HG02852 (cell line): ENCODE results near the gene ANKS6.

Experiments used
- ATAC-seq: cut with Tn5 transposase; IDR thresholded peaks from one replicate; pipeline ENCODE4 v1.9.1; 2021; ENCODE audit warnings: mild to moderate bottlenecking, moderate library complexity; ENCODE audit not compliant: unreplicated experiment

ANKS6 gene

DNA sequence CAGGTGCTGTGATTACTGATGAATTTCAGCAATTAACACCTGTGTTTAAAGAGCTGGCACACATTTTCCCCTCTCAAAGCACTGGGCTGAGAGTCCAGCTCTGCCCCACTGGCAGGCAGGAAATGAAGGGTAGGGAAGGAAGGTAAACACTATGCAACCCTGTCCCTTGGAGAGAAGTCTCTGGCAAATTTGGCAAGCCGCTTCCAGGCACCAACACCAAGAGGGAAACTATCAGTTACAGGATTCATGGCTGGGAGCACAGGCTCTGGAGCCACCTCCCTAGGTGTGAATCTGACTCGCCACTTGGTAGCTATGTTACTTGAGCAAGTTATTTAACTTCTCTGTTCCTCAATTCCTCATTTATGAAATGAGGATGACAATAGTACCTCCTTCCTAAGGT is 3.3 kb downstream of the ANKS6 start:
- ATAC-seq, result no peak

DNA sequence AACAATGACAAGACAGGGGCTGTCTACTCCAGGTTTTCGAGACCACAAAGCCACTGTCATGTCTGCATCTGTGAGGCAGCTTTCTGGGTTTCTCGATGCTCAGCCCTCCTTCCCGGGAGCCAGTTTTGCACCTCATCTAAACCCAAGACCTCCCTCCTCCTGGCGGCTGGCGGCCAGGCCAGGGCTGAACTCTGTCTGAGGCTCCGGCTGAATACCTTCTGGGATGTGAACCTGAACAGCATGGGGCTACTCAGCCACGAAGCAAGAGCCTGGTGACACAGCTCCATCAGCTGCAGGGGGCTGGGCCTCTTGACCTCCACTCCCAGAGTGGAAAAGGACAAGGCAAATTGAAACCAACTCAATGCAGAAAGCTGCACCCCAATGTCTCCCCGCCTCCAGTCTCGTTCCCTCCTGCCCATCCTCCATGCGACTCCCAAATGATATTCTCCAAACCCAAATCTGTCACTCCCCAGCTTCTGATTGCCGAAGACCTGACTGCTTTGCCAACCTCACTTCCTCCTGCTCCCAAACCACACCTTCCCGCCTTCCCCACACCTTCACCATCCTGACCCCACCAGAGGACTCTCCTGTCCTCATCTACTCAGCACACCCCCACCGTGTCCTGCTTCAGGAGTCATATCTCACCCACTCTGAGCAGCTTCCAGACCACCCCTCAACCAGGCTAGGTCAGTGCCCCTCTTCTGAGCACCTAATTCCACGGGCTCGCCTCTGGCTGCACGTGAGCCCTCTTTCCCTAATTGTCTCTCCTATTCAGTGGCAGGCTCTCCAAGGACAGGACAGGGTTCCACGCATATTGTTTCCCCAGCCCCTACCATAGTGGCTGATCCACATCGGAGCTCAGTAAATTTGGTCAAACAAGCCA is 4.5 kb downstream of the ANKS6 start:
- no peak for ATAC-seq

DNA sequence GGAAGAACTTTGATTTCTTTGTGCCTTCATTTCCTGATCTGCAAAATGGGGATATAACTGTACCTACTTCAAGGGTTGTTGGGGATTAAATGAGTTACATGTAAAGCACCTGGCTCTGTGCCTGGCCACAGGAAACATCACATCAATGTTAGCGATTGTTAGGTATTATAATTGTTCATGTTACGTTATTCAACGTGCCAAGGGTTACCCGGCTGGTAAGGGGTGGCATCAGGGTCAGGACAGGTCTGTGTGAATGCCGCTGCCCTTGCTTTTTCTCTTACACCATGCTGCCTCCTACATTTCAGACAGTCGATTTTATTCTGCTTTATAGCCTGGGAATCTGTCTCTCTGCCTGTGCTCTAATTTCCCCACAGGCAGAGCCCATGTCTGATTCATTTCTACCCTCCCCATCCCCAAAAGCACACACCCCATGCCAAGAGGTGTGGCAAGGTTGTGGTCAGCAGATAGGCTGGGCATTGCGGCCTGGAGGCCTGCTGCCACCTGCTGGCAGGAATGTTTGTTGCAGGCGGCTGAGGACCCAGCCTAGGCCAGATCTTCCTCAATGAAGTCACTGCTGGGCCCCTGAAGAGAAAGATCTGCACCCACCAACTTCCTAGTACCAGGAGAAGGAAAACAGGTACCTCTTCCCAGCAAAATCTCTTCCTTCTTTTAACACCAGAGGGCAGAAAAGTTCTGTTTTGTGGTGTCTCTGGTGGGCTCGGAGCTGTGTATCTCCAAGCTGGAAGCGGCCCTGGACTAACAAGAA is 5.3 kb downstream of the ANKS6 start:
- no peak for ATAC-seq

DNA sequence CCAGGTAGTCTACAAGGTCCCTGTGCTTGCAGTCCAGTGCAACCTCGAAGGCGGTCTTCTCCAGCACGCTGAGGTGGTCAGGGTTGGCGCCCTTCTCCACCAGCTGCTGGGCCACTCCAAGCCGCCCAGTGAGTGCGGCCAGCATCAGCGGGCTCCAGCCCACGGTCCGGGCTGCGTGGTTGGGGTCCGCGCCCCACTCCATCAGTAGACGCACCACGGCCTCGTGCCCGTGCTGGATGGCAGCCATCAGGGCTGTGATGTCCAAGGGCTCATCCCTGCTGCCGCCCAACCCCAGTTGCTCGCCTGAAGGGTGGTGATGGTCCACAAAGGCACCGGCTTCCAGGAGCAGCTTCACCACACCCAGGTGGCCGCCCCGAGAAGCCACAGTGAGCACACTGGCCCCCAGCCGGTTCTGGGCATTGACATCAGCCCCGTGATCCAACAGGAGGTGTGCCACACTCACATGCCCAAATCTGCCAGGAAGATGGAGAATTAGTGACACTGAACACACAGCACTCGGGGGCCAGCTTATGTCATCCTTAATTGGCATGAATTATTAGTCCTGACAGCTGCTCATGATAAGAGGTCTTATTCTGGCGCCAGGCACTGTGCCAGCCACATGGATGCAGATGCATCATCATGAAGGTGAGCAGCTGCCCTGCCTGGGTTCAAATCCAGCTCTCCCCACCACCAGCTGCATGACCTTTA is 6.1 kb downstream of the ANKS6 start:
- ATAC-seq, result no peak

DNA sequence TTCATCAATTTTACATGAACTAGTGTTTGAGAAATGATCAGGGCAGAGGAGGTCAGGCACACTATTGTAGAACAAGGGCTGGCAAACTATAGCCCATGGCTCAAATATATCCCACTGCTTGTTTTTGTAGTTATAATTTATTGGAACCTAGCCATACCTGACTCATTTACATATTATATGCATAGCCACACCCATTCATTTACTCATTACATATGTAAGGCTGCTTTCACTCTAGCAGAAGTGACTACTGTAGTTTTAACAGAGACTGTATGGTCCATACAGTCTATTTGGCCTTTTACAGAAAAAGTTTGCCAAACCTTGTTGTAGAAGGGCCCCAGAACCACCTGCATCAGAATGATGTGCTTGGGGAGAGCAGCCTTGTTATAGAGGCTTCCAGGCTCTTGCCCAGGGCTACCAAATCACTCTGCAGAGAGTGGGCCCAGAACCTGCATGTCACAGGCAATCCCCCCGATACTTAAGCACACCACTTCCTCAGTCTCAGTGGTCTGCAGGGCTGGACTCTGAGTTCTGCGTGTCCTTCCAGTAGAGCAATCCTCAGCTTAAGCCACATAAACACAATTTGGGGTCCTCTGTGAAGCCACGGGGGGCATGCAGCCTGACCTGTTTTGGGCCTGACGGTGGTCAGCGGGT is 6.7 kb downstream of the ANKS6 start:
- ATAC-seq, result no peak

DNA sequence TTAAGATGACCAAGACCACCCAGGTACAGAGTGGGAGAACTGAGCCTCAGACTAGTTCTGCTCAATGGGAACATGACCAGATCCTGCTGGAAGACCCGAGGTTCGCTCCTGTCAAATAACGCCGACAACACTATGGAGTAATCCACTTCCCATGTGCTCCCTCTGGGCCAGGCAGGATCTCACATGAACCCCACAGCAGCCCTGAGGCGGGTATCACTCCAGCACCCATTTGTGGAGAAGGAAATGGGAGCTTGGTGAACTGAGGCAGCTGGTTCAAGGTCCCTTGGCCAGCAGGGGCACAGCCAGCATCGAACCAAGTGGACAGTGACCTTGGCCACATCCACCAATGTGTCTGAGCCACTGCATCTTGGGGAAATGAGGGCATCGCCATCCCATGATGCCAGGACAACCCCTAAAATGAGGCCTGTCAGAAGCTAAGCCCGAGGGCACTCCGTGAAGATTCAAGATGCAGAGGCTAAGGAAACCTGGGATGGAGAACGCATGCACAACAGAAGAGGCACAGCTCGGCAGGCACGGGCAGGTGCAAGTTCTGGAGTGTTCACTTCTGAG is 8.5 kb downstream of the ANKS6 start:
- ATAC-seq, result no peak

DNA sequence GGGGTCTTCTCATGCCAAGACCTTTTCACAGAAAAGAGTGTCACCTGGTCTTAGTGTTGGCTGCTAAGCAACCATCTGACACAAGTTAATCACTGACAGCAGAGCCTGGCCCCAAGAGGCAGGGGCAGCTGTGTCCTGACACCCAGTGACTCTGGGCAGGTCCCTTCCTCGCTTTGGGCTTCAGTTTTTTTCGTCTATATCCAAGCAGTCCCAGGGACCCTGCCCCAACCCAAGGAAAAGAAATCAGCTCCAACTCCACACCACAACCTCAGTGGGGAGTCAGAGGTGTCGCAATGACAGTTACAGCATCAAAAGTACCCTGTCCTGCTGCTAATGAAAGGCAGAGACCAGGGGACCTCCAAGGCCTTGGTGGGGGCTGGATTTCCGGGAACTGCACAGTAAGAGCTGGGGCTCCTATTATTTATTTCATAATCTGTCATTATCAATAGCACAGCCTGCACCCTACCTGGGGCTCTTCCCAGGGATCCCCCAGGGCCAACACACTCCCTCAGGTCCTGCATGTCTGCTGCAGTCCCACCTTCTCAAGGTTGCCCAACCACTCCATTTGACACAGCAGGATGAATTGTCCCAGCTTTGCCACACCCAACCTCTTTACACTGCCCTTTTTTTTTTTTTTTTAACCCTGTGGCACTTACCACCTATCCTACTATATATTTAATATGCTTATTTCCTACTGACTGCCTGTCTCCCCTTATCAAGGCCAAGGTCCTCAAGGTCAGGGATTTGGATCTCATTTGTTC is 9.4 kb downstream of the ANKS6 start:
- ATAC-seq, result no peak

DNA sequence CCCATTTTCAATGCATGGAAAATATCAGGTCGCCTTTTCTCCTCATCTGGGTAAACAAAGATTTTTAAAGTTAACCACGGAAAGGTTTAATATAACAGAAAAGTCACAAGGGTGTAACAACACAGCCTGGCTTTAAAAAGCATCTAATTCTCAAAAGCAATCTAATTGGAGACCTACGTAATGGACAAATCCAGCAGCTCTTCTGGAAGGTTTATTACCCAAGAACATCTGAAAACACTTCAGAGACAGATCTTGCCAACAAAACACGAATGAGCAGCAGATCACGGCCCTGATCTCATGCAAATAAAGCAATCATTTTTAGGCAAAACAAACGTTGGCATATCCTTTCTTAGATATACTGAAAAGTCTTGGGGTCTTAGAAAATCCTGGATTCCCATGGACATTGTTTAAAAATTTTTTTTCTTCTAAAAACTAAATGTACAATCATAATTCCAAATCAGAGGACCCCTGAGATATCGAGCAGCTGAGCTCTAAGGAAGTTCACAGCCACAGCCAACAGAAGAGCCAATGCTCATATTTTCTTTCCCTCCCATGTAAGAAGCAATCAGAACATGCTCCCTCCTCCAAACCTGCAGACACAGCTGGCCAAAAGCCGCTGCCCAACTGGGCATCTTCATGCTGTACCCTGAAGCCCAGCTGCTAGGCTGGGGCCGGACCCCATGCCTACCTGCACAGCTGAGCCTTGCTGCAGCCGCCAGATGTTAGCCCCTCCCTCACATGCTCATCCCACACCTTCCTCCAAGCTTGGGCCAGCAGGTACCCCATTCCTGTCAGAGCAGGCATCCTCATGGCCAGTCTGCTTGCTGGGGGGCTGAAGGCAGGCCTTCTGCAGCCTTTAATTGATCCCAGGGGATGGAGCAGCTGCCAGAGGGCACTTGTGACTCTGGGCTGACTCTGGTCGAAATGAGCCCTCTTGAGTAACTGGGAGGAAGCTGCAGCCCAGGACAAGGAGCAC is 11.2 kb downstream of the ANKS6 start:
- no peak for ATAC-seq

DNA sequence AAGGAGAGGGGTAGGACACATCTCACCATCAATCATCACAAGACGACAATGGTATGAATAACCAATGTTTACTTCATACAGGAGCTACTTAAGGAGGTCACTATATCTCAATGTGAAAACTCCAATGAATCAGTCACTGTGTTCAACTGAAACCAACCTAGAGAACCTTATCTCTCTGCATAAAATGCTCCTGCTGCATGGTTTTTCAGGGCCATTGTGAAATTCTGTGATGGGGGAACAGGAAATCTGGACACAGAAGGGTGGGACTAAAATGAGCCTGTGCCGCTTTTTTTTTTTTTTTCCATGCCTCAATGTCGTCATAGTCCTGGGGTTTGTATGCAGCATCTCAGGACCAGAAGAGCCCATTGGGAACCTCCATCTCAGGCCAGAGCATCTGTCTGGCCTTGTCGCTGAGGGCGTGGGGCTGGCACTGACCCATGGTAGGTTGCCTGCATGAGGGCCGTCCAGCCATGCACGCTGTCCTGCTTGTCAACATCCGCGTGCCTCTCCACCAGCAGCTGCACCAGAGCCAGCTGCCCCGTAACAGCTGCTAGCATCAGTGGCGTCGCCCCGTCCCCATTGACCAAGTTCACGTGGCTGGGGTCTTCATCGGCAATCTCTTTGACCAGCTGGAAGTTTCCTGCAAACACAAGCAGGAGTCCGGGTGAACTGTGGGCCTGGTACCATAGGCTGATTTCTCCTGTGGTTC is 12.7 kb downstream of the ANKS6 start:
- no peak for ATAC-seq

DNA sequence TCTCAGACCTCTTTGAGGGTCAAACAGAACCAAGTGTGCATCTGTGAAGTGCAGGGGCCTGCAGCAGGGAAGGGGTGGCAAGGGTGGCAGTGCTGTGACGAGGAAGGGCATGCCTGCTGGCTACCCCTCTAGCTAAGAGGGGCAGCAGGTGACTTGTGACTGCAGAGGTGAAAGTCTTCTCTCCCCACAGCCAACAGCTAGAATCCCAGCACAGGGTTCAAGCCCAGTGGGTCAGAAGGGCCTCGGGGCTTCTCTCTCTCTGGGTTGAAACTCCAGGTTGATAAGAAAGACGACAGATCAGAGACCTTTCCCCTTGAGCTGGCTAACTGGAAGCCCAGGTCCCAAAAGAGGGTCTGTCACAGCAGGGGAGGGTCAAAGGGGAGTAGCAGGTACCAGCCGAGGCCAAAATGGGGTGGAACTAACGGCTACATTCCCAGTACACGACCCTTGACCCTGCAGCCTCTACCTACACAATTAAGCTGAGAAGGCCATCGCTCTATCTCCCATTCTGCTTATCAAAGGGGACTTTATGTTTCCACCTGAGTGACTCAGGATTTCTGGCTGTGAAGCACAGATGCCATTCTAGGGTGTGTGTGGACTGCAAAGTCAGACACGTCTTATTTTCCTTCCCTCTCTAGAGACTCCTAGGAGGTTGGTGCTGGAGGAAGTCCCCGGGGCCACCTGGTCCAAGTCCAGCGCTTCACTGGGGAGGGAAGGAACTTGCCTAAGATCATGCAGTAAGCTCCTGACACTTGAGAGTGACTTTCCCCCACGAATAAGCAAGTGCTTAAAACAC is 14.6 kb downstream of the ANKS6 start:
- no peak for ATAC-seq

DNA sequence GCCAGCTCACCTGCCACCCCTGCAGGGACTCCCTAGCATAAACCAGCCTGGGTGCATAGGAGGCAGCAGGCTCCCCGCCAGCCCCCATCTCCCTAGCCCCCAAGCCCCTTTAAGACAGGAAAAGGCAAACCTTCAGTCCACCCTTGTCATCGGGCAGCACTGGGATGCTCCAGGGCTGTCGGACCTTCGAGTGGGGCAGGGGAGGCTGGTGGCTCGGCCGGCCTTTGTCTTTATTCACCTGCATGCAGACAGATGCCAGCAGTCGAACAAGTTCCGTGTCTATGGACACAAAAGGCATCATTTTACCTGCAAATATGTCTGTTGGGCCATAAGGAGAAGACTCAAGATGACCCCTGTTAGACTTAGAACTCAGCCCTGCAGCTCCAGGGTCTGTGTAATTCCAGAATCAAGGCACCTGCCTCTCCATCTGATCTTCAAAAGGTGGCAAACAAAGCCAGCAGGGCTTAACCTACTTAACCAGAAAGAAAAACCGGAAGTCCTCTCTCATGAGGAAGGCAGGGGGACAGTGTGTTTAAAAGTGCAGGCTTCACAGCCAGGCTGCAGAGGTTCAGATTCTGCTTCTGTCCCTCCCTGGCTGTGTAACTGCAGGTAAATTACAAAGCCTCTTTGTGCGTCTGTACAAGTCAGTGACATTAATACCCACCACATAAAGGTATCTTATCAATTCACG is 16.2 kb downstream of the ANKS6 start:
- ATAC-seq, result no peak

DNA sequence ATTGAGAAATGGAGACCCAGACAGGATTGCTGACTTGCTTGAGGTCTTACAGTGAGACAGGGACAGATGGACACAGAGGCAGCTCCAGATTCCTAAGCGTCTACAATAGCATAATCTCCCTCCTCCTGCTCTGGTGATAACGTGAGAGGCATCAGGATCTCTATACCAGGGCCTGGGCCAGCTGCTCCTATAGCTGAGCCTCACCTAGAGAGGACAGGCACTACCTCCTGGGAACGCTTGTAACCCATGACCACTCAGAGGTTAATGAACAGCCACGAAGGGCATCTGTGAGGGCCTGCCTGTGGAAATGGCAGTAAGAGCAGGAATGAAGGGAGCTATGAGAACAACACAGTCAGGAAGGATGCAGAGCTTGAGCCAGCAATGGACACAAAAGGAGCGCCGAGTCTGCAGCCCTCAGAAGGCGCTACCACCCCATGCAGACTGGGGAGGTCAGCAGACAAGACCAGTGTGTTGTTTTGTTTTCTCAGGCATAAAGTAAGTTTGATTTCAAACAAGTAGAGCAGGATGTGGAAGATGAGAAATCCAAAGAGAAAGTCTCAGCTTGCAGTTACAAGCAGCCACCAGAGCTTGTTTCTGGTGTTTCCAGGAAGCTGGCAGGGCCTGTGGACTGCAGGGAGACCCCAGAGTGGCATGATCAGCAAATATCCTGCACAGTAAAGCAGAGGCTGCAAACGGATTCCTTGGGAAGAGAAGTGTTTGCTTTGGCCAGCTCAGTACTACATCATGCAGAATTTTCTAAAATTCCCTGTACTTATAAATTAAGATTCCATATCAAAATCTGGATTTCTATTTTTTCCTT is 17.4 kb downstream of the ANKS6 start:
- ATAC-seq, result no peak

DNA sequence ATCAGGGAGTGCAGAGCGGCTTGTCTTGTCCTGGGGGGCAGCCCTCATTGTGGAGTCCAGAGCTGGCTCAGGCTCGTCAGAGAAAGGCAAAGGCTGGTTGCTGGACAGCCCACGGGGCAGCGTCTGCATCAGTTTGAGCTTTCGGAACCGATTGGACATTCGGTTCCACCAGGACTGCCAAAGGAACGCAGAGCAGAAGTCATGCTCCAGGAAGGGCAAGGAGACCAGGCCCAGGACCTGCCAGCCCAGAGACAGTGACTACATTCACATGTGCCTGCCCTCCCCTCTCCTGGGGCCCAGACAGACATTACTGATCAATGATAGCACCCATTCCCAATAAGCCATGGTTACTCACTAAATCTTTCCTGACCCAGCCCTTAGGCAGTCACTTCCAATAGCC is 18.1 kb downstream of the ANKS6 start:
- no peak for ATAC-seq

DNA sequence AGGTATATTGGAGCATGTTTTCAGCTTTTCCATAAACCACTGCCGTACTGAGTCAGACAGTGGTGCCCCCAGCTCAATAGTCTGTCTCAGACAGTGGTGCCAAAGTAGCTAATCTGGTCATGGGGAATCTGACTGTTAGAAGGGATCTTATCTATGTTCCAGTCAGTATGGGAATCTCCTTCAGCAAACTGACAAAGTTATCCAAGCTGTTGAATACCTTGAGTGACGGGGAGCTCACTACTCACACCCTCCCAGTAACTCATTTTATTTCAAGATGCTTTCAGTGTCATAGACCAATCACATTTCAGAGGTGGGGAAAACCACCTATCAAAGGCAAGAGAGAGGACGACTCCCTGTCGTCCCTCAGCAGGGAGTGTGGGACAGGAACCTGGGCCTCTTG is 18.7 kb downstream of the ANKS6 start:
- no peak for ATAC-seq

DNA sequence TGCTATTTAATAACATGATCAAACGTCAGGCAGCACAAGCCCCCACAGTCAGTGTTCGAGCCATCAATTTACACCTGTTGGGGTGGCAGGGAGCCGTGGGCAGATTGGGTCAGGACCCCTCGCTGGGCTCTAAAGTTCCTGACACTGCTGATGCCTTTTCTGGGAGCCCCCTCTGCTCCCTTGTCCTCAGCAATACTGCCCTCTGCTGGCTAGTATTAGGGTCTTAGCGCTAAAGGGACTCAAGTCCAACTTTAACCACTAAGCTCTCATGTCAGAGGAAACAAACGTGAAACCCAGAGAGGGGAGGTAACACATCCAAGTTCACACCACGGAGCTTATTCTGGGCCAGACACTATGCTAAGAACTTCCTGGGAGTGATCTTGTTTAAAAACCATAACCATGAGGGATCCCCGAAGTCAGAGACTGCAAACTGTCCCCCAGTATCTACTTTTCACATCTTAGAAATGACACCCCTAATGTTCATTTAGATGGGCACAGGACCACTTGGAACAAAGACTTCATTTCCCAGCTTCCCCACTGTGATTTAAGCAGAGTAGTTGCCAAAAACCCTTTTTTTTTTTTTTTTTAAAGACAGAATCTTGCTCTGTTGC is 20.4 kb downstream of the ANKS6 start:
- ATAC-seq, result no peak

DNA sequence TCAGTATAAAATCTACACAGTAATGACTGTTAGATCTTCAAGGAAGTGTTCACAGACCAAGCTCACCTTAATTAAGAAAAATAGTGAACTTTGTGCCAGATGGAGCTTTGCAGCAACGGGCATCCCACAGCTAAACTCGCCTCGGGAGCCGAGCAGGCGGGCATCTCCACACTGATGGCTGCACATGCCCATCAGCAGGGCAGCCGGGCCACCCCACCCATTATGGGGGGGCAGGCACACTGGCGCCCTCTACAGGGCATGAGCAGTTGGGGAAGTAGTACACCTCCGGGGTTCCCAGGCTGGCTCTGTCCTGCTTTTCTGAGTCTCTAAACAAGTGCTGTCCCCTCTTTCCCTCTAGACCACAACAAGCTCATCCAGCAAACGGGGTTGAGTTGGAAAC is 21.6 kb downstream of the ANKS6 start:
- ATAC-seq, result no peak
